Neural progenitor cell (in vitro differentiated cells): ENCODE measurements around the gene AASDH. TPM values are rescaled to one million over a fixed set of nuclear protein-coding genes. Genes with fewer than 3 reads are reported as not detected.

Source experiments
- DNase-seq: peaks from one replicate; pipeline ENCODE4 v3.0.0-alpha.2; 2016; ENCODE audit warnings: low spot score
- H2AFZ ChIP-seq: fragments of 200-600 bp; sonication (generic); replicated peaks from 2 replicates; pipeline ENCODE4 v1.6.1; 2016; ENCODE audit warnings: antibody characterized with exemption
- H3F3A ChIP-seq: fragments of 200-600 bp; sonication (generic); 2 replicates; pipeline ENCODE4 v1.6.1; 2016; ENCODE audit warnings: antibody characterized with exemption, low read depth
- H3K27ac ChIP-seq: fragments of 200-600 bp; sonication (generic); 2 replicates; pipeline ENCODE4 v1.5.1; 2016; ENCODE audit warnings: mild to moderate bottlenecking
- H3K27me3 ChIP-seq: fragments of 200-600 bp; sonication (generic); 2 replicates; pipeline ENCODE4 v1.6.1; 2016; ENCODE audit warnings: mild to moderate bottlenecking, moderate library complexity
- H3K36me3 ChIP-seq: fragments of 200-600 bp; sonication (generic); 2 replicates; pipeline ENCODE4 v1.5.1; 2016
- H3K4me1 ChIP-seq: fragments of 200-600 bp; sonication (generic); 2 replicates; pipeline ENCODE4 v1.6.1; 2016; ENCODE audit warnings: mixed run types
- H3K4me2 ChIP-seq: fragments of 200-600 bp; sonication (generic); 2 replicates; pipeline ENCODE4 v1.6.1; 2016
- H3K4me3 ChIP-seq: fragments of 200-600 bp; sonication (generic); 2 replicates; pipeline ENCODE4 v1.5.1; 2016
- H3K79me2 ChIP-seq: fragments of 200-600 bp; sonication (generic); 2 replicates; pipeline ENCODE4 v1.6.1; 2016; ENCODE audit warnings: low read depth
- H3K9ac ChIP-seq: fragments of 200-600 bp; sonication (generic); 2 replicates; pipeline ENCODE4 v1.6.1; 2016
- H3K9me3 ChIP-seq: fragments of 200-600 bp; sonication (generic); 2 replicates; pipeline ENCODE4 v1.5.1; 2016; ENCODE audit warnings: low read depth
- H4K20me1 ChIP-seq: fragments of 200-600 bp; sonication (generic); 2 replicates; pipeline ENCODE4 v1.6.1; 2016; ENCODE audit warnings: low read depth
- H3K27ac Mint-ChIP-seq: 3 replicates; pipeline ENCODE4 v1.8.0; 2021; ENCODE audit warnings: mixed read lengths
- H3K27me3 Mint-ChIP-seq: 2 replicates; pipeline ENCODE4 v1.8.0; 2022; ENCODE audit warnings: low read depth, mild to moderate bottlenecking, inconsistent platforms, moderate library complexity, mixed read lengths; ENCODE audit not compliant: insufficient read depth
- H3K36me3 Mint-ChIP-seq: 3 replicates; pipeline ENCODE4 v1.8.0; 2021; ENCODE audit warnings: mixed read lengths
- H3K4me1 Mint-ChIP-seq: 3 replicates; pipeline ENCODE4 v1.8.0; 2021; ENCODE audit warnings: mixed read lengths
- H3K4me3 Mint-ChIP-seq: 3 replicates; pipeline ENCODE4 v1.8.0; 2021; ENCODE audit warnings: mild to moderate bottlenecking, moderate library complexity, mixed read lengths
- H3K9me3 Mint-ChIP-seq: 3 replicates; pipeline ENCODE4 v1.8.0; 2020; ENCODE audit warnings: mixed read lengths
- CTCF ChIP-seq: fragments of 200-600 bp; sonication (generic); IDR thresholded peaks from 2 replicates; pipeline ENCODE4 v1.5.1; 2017; ENCODE audit warnings: antibody characterized with exemption, mild to moderate bottlenecking
- EZH2 ChIP-seq: fragments of 200-600 bp; sonication (generic); IDR thresholded peaks from 2 replicates; pipeline ENCODE4 v1.6.1; 2017; ENCODE audit warnings: antibody characterized with exemption, mild to moderate bottlenecking, moderate library complexity
- EZH2phosphoT487 ChIP-seq: fragments of 200-600 bp; sonication (generic); IDR thresholded peaks from 2 replicates; pipeline ENCODE4 v1.6.1; 2017; ENCODE audit warnings: antibody characterized with exemption
- total RNA-seq: library from RNA; depleted of rRNA; stranded (reverse); fragments of >200 nt; gene quantifications from 2 replicates; pipeline ENCODE4 v1.2.3, GENCODE V29; 2015; ENCODE audit warnings: low replicate concordance

The AASDH gene
- total RNA-seq, 1 donor from 2014 or later = 33.1 TPM

GRCh38 chr4:56408978-56409377, 21.7 kb upstream of the AASDH start:
- H3K79me2 ChIP-seq = peaks cover 74% of the 10 kb centered on the region
- Mint-ChIP-seq H3K9me3 (no peaks in the 10 kb centered on the region), H3K4me3 (no peak overlapping the region), H3K4me1 (peaks cover 29% of the 10 kb centered on the region), H3K27ac (peak overlapping the region; percentile 50), H3K27me3 (no peaks in the 10 kb centered on the region), H3K36me3 (peaks cover 12% of the 10 kb centered on the region)
- H2AFZ ChIP-seq = no peak overlapping the region
- no peak for DNase-seq
- H3K4me3 ChIP-seq = no peak overlapping the region
- H3K9me3 ChIP-seq = no peaks in the 10 kb centered on the region
- H3K36me3 ChIP-seq = peaks cover 13% of the 10 kb centered on the region
- H3K4me2 ChIP-seq = no peak overlapping the region
- no peak overlapping the region for H3K27ac ChIP-seq
- peaks cover 27% of the 10 kb centered on the region for H3K4me1 ChIP-seq
- H4K20me1 ChIP-seq = peaks cover 32% of the 10 kb centered on the region
- H3K9ac ChIP-seq = no peak overlapping the region
- TF ChIP-seq CTCF (no peak), EZH2phosphoT487 (no peak)
- H3K27me3 ChIP-seq = no peaks in the 10 kb centered on the region
- peaks cover 24% of the 10 kb centered on the region for H3F3A ChIP-seq

GRCh38 chr4:56406151-56406550, 18.9 kb upstream of the AASDH start:
- peaks cover 46% of the 10 kb centered on the region for H3K79me2 ChIP-seq
- DNase-seq = no peak
- H2AFZ ChIP-seq = no peak overlapping the region
- no peaks in the 10 kb centered on the region for H3K9me3 ChIP-seq
- Mint-ChIP-seq H3K9me3 (no peaks in the 10 kb centered on the region), H3K4me3 (no peak overlapping the region), H3K27ac (no peak overlapping the region), H3K4me1 (peaks cover 21% of the 10 kb centered on the region), H3K36me3 (peaks cover 16% of the 10 kb centered on the region), H3K27me3 (no peaks in the 10 kb centered on the region)
- H4K20me1 ChIP-seq = peaks cover 19% of the 10 kb centered on the region
- peaks cover 19% of the 10 kb centered on the region for H3K4me1 ChIP-seq
- no peak overlapping the region for H3K9ac ChIP-seq
- H3K36me3 ChIP-seq = peaks cover 22% of the 10 kb centered on the region
- peaks cover 19% of the 10 kb centered on the region for H3F3A ChIP-seq
- TF ChIP-seq EZH2 (no peak), CTCF (no peak), EZH2phosphoT487 (no peak)
- no peak overlapping the region for H3K4me2 ChIP-seq
- no peak overlapping the region for H3K27ac ChIP-seq
- no peak overlapping the region for H3K4me3 ChIP-seq
- no peaks in the 10 kb centered on the region for H3K27me3 ChIP-seq

- no peak for TF ChIP-seq EZH2
- TF ChIP-seq EZH2phosphoT487 = no peak
- no peak for TF ChIP-seq CTCF
- Histone ChIP-seq H3K36me3 (peaks cover 31% of the 10 kb centered on the region), H3K9ac (no peak overlapping the region), H3K27me3 (no peaks in the 10 kb centered on the region), H3K9me3 (no peaks in the 10 kb centered on the region), H3K4me3 (no peak overlapping the region), H3K79me2 (peaks cover 34% of the 10 kb centered on the region), H3K27ac (no peak overlapping the region), H2AFZ (no peak overlapping the region), H3K4me1 (peaks cover 8% of the 10 kb centered on the region), H3K4me2 (no peak overlapping the region), H3F3A (peaks cover 8% of the 10 kb centered on the region), H4K20me1 (peaks cover 11% of the 10 kb centered on the region)
- Mint-ChIP-seq H3K4me3 (no peak overlapping the region), H3K36me3 (peaks cover 16% of the 10 kb centered on the region), H3K27ac (no peak overlapping the region), H3K9me3 (no peaks in the 10 kb centered on the region), H3K4me1 (peaks cover 14% of the 10 kb centered on the region), H3K27me3 (no peaks in the 10 kb centered on the region)
- no peak for DNase-seq
Measured at GRCh38 chr4:56405016-56405415, 17.7 kb upstream of the AASDH start.
